Measurements from ENCODE around the gene SUPT3H.
A peak's percentile ranks its signal among the peaks of the same experiment; 100 is the strongest.
"Not testable (repeated sequence)": the region's sequence is repeated elsewhere in the genome, so short reads cannot be mapped to it uniquely, and the experiment has no call there.

The SUPT3H gene

DNA sequence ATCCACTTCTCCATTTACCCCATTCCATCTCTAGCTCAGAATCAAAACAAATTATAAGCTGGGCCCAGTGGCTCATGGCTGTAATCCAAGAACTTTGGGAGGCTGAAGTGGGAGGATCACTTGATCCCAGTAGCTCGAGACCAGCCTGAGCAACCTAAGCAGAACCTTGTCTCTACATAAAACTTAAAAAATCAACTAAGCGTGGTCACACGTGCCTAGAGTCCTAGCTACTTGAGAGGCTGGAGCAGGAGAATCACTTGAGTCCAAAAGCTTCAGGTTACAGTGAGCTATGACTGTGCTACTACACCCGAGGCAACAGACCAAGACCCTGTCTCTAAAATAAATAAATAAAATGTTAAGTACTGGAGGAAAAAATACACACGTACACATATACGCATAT lies 124.3 kb downstream of the SUPT3H start:
- DNase-seq, result no peak

DNA sequence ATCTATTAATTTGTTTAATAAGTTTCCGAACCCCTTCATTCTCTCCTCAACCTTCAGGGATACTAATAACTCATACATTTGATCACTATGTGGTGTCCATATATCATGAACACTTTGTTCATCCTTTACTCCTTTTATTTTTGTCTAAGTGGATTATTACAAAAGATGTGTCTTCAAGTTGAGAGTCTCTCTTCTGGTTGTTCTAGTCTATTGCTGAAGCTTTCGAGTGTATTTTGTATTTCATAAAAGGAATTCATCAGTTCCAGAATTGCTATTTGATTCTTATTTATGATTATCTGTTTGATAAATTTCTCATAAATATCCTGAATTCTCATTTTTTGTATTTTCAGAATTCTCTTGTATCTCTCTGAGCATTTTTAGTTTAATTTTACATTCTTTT lies 146.1 kb downstream of the SUPT3H start:
- DNase-seq, result no peak

GRCh38 chr6:45229416-45229815 lies 148.3 kb downstream of the SUPT3H start:
- DNase-seq, result no peak

DNA sequence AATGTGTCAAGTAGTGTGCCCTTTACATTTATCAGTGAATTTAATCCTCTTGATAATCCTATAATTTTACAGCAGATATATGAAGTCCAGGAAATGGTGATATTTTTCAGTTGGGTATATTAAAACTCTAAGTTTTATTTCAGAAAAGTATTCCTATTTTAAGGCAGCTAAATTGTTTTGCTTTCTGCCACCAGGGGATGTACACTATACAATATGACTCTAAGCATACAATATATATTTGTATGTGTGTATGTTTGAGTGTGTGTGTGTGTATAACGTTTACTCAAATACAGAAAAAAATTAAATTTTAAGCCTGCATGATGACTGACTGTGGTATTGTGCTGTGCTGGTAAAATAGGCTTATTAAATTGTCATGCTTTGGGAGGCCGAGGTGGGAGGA lies 151.7 kb downstream of the SUPT3H start:
- no peak for DNase-seq

DNA sequence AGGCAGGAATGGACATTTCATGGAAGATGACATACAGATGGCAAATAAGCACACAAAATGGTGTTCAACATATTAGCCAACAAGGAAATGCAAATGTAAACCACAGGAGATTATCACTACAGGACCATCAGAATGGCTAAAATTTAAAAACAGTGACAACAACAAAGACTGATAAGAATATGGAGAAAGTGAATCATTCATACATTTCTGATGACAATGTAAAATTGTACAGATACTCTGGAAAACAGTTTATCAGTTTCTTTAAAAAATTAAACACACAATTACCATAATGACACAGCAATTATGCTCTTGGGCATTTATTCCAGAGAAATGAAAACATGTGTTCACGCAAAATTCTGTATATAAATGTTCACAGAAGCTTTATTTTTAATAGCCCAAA lies 155.4 kb downstream of the SUPT3H start:
- DNase-seq, result no peak

DNA sequence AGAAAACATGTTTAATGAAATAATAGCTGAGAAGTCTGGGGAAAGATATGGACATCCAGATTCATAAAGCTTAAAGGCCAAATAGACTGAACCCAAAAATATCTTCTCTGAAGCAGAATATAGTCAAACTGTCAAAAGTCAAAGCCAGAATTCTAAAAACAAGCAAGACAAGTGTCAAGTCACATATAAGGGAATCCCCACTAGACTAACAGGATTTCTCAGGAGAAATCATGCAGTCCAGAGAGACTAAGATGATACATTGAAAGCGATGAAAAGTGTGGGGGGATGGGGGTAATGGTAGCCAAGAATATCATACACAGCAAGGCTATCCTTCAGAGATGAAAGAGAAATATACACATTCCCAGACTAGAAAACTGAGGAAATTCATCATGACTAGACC lies 162.0 kb downstream of the SUPT3H start:
- no peak for DNase-seq

DNA sequence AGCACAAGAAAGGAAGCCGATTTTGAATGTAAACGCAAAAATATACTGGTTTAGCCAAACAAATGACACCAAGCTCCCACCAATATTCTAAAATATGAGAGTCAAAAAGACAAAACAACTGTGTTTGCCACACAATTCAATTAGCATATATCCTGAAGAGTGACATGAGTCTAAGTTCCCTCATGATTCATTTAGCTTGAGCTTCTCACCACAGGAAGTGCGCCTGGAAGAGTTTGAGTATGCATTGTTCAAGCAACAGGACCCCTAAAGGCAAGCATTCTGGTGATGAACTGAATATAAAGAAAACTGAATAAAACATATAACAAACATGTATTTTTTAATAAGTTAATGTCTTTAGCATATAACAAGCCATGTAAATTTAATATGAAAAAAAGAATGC lies 164.8 kb downstream of the SUPT3H start:
- no peak for DNase-seq

DNA sequence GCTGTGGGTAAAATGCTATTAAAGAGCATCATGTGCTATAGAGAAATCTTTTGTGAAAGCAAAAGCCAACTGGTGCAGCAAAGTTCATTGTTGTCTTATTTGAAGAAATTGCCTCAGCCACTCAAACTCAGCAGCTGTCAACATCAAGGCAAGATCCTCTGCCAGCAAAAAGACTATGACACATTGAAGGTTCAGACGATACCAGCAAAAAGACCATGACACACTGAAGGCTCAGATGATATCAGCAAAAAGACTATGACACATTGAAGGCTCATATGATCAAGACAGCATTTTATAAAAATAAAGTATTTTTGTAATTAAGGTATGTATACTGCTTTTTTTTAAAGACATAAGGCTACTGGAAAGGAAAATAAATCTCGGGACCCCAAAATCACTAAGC lies 168.0 kb downstream of the SUPT3H start:
- no peak for DNase-seq

DNA sequence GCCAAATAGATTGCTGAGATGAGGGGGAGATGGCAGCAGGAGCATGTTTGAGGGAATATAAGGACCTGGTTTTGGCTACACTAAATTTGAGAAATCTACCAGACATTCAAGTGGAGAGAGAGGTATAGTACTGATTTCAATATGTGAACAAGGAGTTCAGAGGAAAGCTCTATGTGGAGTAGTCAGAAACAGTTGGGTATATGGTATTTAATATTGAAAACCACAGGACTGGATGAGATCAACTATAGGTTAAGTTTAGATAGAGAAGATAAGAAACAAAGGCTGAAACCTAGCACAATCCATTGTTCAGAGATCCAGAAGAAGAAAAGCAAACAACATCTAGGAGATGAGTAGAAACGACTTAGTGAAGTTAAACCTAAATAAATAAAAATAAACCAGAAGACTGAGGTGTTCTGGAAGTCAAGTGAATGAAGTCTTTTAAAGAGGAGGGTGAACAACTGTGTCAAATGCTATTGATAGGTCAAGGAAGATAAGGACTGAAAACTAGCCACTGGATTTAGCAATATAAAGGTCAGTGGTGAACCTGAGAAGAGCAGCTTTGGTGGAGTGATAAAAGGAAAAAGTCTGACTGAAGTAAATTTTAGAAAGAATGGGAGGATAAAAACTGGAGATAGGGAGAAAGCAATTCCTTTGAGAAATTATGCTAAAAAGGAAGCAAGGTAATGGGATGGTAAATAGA lies 170.8 kb downstream of the SUPT3H start:
- no peak for DNase-seq

GRCh38 chr6:45201484-45201883 lies 176.2 kb downstream of the SUPT3H start:
- no peak for DNase-seq

DNA sequence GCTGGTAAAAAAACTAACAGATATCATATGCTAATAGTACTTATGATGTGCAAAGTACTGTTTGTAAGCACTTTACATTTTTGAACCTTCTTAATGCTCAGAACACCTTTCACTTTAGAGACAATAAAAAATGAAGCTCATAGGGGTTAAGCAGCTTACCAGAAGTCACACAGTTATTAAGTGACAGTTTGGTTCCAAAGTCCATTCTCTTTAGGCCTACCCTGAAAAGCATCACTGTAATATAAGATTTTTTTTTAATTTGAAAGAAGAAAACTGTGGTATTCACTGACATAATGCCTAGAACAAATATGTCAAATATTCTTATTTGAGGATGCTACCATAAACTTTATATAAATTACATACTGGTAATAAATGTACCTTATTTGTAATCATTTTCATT lies 177.2 kb downstream of the SUPT3H start:
- no peak for DNase-seq

- no peak for DNase-seq
Measured at GRCh38 chr6:45199554-45199953, 178.2 kb downstream of the SUPT3H start.

- DNase-seq, result no peak
Measured at GRCh38 chr6:45196121-45196520, 181.6 kb downstream of the SUPT3H start.

GRCh38 chr6:45195137-45195536 lies 182.6 kb downstream of the SUPT3H start:
- no peak for DNase-seq

- DNase-seq, result no peak
Measured at GRCh38 chr6:45192556-45192955, 185.2 kb downstream of the SUPT3H start.

DNA sequence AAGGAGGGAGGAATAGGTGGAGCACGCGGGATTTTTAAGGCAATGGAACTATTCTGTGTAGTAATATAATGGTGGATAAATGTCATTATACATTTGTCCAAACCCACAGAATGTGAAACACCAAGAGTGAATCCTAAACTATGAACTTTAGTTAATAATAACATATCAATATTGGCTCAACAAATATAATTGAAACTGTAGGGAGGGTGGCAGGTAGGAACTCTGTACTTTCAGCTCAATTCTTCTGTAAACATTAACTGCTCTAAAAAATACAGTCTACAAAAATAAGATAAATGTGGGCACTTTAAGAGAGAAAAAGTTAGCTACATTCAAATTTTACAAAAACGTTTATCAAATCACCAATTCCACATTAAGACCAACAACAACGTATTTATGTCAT lies 186.3 kb downstream of the SUPT3H start:
- DNase-seq, result no peak

GRCh38 chr6:45187836-45188235 lies 189.9 kb downstream of the SUPT3H start:
- DNase-seq, result no peak

DNA sequence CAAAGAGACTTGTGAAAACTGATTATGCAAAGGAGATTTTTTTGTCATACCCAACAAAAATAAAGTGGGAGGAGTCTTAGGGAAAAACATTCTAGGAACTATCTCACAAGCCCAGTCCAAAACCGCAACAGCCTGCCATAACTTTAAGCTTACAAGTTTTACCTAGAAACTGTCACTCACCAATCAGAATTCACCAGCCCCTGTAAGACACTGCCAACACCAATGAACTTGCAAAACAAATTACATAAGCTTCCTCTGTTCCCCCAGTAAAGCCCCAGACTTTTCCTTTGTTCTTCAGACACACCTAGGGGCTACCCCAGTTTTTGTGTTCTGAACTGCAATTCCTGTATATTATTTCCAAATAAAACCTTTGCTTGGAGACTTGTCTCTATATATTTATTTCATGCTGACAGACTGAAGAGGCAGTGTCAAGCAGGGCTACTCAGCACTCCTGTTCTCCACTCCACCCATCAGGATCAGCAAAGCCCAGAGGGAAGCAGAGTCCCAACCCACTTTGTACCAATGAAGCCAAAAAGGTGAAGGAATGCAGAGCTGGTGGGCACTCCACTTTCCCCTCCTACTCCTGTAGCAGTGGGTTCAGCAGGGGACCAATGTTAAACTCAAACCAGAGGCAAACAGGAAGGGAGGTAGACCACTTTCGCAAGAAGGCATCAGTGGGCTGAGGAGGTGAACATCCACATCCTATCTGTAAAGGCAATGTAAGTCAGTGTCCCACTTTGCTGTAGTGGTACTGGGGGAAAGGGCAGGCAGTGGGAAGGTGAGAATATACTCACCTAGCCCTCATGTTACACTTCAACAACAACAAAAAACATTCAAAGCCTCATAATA lies 192.1 kb downstream of the SUPT3H start:
- DNase-seq, result peak; percentile 18

GRCh38 chr6:45184937-45185336 lies 192.8 kb downstream of the SUPT3H start:
- no peak for DNase-seq

DNA sequence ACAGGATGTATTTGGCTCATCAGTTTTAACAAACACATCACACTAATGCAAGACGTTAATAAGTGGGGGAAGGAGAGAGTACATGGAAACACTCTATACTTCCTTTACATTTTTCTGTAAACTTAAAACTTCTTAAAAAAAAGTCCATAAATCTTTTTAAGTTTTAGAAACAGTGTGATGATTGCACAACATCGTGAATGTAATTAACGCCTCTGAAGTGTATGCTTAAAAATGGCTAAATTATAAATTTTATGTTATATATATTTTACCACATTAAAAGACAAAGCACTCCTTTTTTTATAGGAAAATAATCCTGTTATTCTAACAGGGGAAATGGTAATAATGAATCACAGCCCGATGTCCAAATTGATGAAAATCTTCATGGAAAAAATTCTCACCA lies 193.7 kb downstream of the SUPT3H start:
- DNase-seq, result no peak

DNA sequence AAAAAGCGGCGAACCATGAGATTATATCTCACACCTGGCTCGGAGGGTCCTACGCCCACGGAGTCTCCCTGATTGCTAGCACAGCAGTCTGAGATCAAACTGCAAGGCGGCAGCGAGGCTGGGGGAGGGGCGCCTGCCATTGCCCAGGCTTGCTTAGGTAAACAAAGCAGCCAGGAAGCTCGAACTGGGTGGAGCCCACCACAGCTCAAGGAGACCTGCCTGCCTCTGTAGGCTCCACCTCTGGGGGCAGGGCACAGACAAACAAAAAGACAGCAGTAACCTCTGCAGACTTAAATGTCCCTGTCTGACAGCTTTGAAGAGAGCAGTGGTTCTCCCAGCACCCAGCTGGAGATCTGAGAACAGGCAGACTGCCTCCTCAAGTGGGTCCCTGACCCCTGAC lies 201.4 kb downstream of the SUPT3H start:
- DNase-seq, result not testable (repeated sequence)

DNA sequence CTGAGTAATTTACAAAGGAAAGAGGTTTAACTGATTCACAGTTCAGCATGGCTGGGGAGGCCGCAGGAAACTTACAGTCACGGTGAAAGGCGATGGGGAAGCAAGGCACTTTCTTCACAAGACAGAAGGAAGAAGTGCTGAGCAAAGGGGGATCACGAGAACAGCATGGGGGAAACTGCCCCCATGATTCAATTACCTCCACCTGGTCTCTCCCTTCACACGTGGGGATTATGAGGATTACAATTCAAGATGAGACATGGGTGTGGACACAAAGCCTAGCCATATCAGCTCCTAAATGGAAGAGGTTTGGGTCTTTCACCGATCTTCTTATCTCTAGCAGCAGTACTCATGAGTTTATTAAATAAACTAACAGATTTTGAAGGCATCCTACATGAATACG lies 202.5 kb downstream of the SUPT3H start:
- no peak for DNase-seq

GRCh38 chr6:45174045-45174444 lies 203.7 kb downstream of the SUPT3H start:
- DNase-seq, result no peak

- no peak for DNase-seq
Measured at GRCh38 chr6:45171380-45171779, 206.4 kb downstream of the SUPT3H start.

DNA sequence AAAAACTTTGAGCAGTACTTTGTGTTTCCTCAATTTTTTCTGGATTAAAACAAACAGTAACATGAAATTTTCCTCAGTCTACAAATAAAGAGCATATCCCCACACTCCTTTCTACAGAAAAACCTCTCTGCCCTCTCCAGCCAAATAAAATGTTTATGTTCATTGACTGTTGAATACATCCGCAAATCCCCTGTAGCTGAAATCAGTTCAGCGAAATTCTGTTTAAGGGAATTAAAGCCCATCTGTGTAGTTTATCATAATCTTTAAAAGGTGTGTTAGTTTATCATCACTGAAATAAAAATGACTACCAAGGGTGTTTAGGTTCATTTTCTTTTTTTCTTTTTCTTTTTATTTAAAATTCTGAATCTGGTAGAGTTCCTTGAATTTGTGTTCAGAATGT lies 207.4 kb downstream of the SUPT3H start:
- no peak for DNase-seq

Measured in CD4-positive, alpha-beta T cell treated with Interleukin-17A for 1 hour (primary cell).